ENCODE measurements around the gene FBXO3. TPM values are rescaled to one million over a fixed set of nuclear protein-coding genes. Genes with fewer than 3 reads are reported as not detected.

FBXO3 gene
- total RNA-seq, 4 donors from 2014 or later: 26.5 to 49.2 (median 43.8) TPM

DNA sequence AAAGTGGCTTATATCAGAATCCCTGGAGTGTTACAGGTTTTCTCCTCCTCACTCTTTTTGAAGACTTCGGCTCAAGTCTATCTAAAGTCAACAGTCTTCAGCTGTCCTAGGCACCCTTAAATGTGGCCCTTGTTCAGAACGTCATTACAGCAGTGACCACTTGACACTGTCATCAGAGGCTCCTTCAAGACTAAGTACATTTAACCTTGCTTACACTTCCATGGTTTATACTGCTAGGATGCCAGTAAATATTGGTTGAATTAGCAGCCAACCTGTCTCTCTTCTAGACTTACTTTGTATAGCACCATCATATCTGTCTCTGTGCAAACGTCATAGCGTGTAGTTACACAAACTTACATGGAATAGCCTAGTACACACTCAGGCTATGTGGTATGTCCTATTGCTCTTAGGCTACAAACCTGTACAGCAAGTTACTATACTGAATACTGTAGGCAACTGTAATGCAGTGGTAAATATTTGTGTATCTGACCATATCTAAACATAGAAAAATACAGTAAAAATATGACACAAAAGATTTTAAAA is 60.4 kb downstream of the FBXO3 start:
- intact Hi-C loops (cut with DNase I): no loop called here
- no peak overlapping the region for H3K27ac ChIP-seq (replicated peaks in 1 of 4)
- H3K27me3 ChIP-seq: no peaks in the 10 kb centered on the region
- no peak for DNase-seq (ENCODE audit: extremely low spot score)
- H3K4me1 ChIP-seq: peaks cover 31 to 60% (median 40%) of the 10 kb centered on the region in 4 donors
- TF ChIP-seq, protein P1, sequence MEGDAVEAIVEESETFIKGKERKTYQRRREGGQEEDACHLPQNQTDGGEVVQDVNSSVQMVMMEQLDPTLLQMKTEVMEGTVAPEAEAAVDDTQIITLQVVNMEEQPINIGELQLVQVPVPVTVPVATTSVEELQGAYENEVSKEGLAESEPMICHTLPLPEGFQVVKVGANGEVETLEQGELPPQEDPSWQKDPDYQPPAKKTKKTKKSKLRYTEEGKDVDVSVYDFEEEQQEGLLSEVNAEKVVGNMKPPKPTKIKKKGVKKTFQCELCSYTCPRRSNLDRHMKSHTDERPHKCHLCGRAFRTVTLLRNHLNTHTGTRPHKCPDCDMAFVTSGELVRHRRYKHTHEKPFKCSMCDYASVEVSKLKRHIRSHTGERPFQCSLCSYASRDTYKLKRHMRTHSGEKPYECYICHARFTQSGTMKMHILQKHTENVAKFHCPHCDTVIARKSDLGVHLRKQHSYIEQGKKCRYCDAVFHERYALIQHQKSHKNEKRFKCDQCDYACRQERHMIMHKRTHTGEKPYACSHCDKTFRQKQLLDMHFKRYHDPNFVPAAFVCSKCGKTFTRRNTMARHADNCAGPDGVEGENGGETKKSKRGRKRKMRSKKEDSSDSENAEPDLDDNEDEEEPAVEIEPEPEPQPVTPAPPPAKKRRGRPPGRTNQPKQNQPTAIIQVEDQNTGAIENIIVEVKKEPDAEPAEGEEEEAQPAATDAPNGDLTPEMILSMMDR (IDR thresholded peaks at IDR 0.05): no peak
- TF ChIP-seq POLR2AphosphoS5 (IDR thresholded peaks at IDR 0.05): no peak
- no peak for TF ChIP-seq POLR2A (IDR thresholded peaks at IDR 0.05; ENCODE audit: low read depth)
- TF ChIP-seq EP300 (IDR thresholded peaks at IDR 0.05): no peak
- WGBS: 76% methylated on average over 4 of the region's 4 CpGs
- no peak overlapping the region for H3K4me3 ChIP-seq
- H3K36me3 ChIP-seq: peaks cover 27 to 98% (median 79%) of the 10 kb centered on the region in 4 donors
- no peaks in the 10 kb centered on the region for H3K9me3 ChIP-seq

DNA sequence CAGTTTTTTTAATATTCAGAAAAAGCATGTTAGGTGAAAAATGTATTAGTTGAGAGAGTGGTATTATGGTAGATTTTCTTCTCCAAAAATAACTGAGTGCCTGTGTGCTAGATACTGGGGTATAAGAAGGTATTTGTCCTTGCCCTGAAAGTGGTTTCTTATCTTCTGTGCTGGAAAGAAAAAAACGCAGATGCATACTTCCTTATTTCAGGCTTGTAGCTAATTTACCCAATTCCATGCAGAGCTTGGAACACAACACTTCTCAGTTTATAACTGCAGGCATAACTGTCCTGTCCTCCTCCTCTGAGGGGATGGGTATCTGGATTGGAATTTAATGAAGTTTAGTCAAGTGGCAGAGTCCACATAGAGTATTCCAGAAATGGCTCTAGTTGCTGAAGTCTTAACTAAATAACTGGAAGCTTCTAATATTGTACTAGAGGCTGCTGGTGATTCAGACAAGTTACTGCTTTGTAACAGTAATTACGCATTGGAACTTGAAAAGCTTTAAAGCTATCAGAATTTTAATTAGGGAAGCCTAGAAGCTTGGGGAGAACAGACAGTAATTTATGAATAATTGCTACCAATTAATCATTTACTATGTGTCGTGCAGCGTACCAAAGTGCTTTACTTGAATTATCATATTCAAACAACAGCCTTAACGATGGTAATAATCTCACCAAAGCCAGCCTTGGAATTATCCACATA is 61.0 kb downstream of the FBXO3 start:
- Histone ChIP-seq H3K4me1 (peaks cover 33 to 63% (median 43%) of the 10 kb centered on the region in 4 donors), H3K27ac (replicated peaks in 1 of 4) (no peak overlapping the region), H3K27me3 (no peaks in the 10 kb centered on the region), H3K4me3 (no peak overlapping the region), H3K36me3 (peaks cover 32 to 98% (median 79%) of the 10 kb centered on the region in 4 donors), H3K9me3 (no peaks in the 10 kb centered on the region)
- no peak for DNase-seq (ENCODE audit: extremely low spot score)
- intact Hi-C loops (cut with DNase I): no loop called here
- WGBS: 78% methylated on average over 5 of the region's 5 CpGs
- TF ChIP-seq, protein P1 (IDR thresholded peaks at IDR 0.05): no peak
- TF ChIP-seq POLR2A (IDR thresholded peaks at IDR 0.05; ENCODE audit: low read depth): no peak
- no peak for TF ChIP-seq POLR2AphosphoS5 (IDR thresholded peaks at IDR 0.05)
- no peak for TF ChIP-seq EP300 (IDR thresholded peaks at IDR 0.05)

DNA sequence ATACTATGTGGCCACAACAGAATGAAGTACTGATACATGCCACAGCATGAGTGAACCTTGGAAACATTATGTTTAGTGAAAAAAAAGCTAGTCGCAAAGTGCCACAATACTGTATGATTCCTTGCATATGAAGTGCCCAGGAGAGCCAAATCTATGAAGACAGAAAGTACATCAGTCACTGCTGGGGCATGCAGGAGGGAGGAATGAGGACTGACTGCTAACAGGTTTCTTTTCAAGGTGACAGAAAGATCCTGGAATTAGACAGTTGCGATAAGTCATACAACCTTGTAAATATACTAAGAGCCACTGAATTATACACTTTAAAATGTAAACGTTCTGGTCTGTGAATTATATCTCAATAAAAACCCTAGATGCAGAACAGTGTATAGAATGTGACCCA is 61.9 kb downstream of the FBXO3 start:
- 84% methylated on average over 3 of the region's 3 CpGs for WGBS
- no peak overlapping the region for H3K27ac ChIP-seq (replicated peaks in 1 of 4)
- H3K4me1 ChIP-seq: peaks cover 36 to 67% (median 48%) of the 10 kb centered on the region in 4 donors
- H3K27me3 ChIP-seq: no peaks in the 10 kb centered on the region
- H3K4me3 ChIP-seq: no peak overlapping the region
- peaks cover 32 to 97% (median 78%) of the 10 kb centered on the region in 4 donors for H3K36me3 ChIP-seq
- intact Hi-C loops (cut with DNase I): no loop called here
- no peaks in the 10 kb centered on the region for H3K9me3 ChIP-seq
- DNase-seq (ENCODE audit: extremely low spot score): no peak
- TF ChIP-seq POLR2AphosphoS5 (IDR thresholded peaks at IDR 0.05) (no peak), EP300 (IDR thresholded peaks at IDR 0.05) (no peak), POLR2A (IDR thresholded peaks at IDR 0.05; ENCODE audit: low read depth) (no peak)
- TF ChIP-seq, protein P1 (IDR thresholded peaks at IDR 0.05): no peak

DNA sequence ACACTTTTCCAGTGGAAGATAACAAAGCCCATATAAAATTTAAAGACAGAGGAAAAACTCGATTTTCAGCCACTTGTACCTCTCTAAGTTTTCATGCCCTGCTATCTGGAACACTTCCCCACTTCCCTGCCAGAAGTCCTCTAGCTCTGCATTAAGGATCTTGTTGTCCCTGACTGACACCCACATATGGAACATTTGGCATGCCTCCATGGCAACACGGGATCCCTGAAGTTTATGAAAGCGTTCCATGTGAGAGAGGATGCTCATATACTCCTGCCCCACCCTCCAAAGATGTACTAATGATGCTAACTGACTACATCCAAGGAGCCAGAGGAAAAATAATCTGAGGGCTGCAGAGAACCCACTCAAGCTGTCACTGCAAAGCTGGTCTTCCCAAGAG is 64.9 kb downstream of the FBXO3 start:
- DNase-seq (ENCODE audit: extremely low spot score): no peak
- H3K9me3 ChIP-seq: no peaks in the 10 kb centered on the region
- intact Hi-C loops (cut with DNase I): no loop called here
- WGBS: 45% methylated on average over 3 of the region's 3 CpGs
- peaks cover 39 to 65% (median 49%) of the 10 kb centered on the region in 4 donors for H3K4me1 ChIP-seq
- TF ChIP-seq POLR2A (IDR thresholded peaks at IDR 0.05; ENCODE audit: low read depth) (no peak), EP300 (IDR thresholded peaks at IDR 0.05) (no peak), POLR2AphosphoS5 (IDR thresholded peaks at IDR 0.05) (no peak)
- TF ChIP-seq, protein P1 (IDR thresholded peaks at IDR 0.05): no peak
- no peaks in the 10 kb centered on the region for H3K27me3 ChIP-seq
- no peak overlapping the region for H3K4me3 ChIP-seq
- H3K27ac ChIP-seq (replicated peaks in 1 of 4): no peak overlapping the region
- H3K36me3 ChIP-seq: peaks cover 29 to 94% (median 70%) of the 10 kb centered on the region in 4 donors
